Fibroblast of skin of right quadriceps (primary cell): ENCODE data around the gene FXYD4.

Experiments used
- DNase-seq: peaks from one replicate; pipeline ENCODE4 v3.0.0-alpha.2; 2013

FXYD4 gene

DNA sequence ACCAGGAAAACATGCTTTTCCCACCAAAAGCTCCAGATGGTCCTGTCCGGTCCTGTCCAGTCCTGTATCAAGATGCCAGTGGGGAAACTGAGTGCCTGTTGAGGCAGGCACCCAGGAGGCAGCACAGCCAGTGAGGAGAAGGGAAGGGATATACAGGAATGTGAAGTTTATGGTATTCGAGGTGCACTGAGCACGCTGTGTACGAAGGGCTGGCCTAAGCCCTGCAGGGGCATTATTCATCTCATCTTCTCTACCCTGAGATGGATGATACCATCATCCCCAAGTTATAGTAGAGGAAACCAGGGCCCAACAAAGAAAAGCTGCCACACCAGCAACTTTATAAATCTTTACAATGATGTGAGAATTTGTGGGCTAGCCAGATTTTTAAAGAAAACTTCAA lies 23.4 kb upstream of the FXYD4 start:
- DNase-seq, result no peak

DNA sequence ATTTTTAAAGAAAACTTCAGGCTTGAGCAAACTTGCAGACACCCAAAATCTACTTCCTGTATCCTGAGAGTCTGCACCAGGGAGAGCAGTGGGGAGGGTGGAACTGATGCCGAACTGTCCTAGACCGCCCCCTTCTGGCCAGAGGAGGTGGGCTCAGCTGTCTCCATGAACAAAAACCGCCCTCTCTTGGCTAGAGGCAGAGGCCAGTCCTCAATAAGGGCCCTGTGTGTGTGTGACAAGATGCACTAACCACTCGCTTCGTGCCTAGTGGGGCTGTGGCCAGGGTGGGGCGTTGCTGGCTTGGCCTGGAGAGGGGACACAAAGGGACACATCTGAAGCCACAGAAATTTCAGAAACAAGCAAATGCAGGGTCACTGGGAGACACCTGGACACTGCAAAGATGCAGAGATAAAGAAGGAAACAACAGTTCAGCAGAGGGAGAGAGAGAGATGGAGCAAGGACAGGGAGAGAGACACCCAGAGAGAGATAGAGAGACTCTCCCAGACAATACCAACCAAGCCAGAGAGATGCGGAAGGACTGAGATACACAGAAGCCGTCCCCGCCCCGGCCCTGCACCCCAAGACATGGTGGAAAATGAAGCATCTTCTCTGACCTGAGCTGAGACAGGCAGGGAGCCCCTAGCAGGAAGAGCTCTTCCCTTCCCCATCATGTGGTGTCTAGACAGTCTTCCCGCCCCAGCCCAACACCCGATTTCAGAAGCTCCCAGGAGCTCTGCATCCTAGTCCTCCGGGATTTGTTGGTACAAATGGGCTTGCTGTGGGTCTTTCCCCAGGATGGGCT lies 22.7 kb upstream of the FXYD4 start:
- peak; percentile 65 for DNase-seq

DNA sequence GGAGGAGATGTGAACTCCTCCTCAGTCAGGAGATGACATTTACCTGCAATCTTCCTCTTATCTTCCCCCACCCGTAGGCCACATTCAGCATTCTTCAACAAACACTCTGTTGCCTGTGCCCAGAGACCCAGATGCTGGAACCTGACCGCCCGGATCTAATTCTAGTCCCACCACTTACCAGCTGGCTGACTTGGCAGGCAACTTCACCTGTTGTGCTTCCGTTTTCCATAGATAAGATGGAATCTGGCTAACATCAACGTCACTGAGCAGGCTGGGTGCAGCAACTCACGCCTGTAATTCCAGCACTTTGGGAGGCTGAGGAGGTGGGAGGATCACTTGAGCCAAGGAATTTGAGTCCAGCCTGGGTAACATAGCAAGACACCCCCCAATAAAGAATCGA lies 21.3 kb upstream of the FXYD4 start:
- DNase-seq, result no peak

DNA sequence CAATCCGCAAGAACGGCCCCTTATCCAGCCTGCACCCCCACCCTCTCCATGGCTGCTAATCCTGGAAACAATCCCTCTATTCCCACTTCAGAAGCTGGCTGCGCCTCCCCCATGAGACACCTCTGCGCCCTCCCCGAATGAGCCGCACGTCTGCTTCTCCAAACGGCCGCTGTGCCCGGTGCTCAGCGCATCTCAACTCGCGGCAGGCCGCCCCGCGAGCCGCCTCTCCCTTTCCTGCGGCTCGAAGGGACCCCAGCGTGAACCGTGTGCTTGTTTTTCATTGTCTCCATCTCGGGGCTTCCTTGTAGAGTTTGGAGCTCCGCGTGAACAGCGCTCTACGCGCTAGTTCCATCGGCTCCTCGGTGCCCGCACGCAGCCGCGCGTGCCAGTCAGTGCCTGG lies 20.8 kb upstream of the FXYD4 start:
- no peak for DNase-seq

DNA sequence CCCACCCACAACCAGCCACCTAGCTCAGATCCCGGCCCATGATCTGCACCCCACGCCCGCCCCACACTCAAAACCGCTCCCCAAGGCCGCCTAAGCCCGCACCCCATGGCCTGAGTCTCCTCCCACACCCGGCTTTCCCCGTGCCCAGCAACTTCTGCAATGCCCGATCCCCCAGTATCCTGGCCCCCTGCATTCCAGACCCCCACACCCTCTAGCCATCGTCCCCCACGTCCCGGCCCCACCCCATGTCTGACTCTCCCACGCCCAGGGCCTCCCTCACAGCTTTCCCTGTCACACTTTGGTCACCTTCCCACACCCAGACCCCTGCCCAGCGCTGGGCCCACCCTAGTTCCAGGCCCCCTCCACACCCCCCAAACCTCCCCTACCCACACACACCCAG lies 20.1 kb upstream of the FXYD4 start:
- DNase-seq, result no peak

DNA sequence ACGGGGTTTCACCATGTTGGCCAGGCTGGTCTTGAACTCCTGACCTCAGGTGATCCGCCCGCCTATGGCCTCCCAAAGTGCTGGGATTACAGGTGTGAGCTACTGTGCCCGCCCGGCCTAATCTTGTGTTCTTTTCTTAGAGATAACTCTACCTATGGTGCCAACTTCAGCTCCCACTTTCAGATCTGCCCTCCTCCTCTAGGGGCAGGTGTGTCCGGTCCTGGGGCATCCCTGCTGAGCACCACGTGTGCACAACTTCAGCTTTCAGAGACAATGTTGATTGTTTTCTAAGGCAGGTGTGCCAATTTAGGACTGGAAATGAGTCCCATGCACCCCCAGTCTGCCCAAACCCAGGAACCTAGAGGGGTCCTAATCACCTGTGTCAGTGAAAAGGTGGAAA lies 18.5 kb upstream of the FXYD4 start:
- no peak for DNase-seq

DNA sequence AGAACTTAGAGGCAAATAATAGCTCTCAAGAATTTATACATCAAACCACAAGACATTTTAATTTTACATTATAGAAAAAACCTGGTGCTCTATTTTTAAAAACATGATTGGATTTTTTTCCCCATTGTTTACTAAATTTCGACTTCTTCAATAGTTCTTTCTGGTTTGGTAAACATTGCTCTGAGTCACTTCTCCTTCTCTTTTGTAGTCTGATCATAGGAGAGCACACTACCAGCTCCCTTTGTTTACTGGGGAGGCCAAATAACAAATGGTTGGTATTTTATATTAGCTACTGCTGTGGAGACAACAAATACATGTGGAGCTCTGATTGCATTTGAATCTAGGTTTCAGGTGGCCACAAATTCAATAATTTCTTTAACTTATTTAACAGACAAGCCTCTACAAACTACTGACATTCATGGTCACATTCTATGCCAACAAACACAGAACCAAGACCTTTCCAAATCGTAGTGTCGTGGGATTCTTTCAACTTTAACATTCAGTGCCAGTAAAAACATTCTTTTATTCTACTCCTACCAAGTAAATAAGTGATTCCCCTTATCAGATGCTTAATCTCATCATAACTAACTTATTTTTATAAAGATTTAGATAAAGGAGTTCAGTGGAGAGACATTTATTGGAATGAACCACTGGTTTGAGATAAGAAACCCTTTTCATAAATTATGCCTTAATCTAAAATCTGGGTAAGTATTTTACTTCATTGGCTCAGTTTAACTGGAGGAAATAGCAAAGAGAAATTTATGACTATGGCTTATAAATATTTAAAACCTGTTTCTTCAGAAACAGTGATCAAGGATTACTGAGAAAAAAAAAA lies 17.7 kb upstream of the FXYD4 start:
- no peak for DNase-seq

DNA sequence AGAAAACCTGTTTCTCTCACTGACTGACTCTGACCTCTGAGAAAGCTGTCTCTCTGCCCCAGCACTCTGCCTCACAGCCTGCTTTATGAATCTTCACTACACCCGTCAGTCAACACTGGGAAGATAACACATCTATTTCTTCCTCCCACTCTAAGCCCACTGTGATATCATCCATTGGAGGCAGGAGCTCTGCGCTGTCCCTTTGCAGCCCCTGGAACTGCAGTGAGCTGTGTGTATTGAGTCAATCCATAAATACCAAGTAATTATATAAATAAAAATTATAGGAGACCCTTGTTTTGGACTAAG lies 17.2 kb upstream of the FXYD4 start:
- DNase-seq, result no peak

DNA sequence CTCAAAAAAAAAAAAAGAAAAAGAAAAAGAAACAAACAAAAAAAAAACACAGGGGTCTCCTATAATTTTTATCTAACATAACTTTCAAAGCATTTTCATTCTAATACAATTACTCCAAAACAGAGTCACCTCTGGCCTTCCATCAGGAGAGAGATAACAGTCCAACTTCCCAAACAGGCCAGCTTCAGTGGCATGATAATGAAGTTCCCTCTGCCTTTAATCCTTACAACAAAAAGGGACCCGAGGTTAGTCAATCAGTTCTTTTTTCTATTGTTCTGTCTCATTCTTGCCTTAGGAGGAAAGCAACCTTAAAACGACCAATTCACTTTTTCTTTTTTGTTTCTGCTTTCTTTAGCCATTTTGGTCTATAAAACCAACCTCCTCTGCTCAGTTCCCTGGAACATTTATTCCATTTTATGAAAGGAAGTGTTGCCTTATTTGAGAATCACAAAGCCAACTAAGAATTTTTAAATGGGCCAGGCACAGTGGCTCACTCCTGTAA lies 16.5 kb upstream of the FXYD4 start:
- DNase-seq, result no peak

DNA sequence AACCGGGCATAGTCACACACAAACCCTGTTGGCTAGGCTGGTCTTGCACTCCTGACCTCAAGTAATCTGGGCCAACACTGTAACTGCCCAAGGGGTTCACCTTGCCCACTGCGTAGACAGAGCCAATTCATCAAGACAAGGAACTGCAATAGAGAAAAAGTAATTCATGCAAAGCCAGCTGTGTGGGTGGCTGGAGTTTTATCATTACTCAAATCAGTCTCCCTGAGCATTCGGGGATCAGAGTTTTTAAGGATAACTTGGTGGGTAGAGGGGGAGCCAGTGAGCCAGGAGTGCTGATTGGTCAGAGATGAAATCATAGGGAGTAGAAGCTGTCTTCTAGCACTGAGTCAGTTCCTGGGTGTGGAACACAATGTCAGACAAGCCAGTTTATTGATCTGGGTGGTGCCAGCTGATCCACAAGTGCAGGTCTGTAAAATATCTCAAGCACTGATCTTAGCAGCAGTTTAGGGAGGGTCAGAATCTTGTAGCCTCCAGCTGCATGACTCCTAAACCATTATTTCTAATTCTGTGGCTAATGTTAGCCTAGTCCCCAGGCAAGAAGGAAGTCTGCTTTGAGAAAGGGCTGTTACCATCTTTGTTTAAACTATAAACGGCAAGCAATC lies 15.6 kb upstream of the FXYD4 start:
- peak; percentile 9 for DNase-seq

DNA sequence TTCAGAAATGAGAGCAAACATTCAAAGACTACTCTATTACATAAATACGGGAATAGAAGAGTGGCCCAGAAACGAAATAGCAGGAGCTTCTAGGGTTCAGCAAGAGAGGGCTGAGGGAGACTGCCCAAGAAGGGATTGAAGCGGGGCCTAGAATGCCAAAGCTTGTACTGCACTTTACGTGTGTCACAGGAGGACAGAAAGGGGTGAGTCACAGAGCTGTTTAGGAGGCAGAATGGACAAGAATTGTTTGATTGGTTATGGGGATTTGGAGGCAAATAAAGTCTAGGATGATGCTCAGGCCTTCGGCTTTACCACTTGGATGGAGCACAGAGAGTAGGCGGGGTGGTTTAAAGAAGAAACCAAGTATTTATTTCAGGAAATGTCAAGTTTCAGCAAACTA lies 11.3 kb upstream of the FXYD4 start:
- DNase-seq, result no peak

DNA sequence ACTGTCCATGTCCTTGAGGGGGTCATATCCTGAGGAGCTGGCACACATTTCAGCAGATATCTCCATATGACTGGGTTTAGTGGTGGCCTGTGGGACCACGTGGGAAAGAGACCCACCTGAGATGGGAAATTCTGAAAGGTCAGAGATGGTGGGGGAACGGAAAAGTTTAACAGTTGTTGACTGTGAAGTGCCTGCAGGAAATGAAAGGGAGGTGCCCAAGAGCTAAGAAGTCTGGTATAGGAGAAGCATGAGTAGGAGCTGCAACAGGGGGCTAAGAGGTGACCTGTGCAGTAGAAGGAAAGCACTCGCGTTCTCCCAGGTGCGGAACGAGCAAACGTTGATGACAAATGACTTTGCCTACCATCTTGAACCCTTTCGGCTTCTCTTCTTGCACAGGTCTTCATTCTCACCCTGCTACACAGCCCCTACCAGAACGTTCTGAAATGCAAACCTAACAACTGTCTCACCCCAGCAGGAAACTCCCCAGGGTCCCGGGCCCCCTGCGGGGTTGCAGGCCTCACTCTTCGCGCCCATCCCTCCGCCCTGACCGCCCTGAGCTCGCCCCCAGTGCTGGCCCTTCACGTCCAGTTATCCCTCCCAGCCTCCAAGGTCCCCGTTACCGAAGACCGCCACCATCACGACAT lies 9.8 kb upstream of the FXYD4 start:
- no peak for DNase-seq

DNA sequence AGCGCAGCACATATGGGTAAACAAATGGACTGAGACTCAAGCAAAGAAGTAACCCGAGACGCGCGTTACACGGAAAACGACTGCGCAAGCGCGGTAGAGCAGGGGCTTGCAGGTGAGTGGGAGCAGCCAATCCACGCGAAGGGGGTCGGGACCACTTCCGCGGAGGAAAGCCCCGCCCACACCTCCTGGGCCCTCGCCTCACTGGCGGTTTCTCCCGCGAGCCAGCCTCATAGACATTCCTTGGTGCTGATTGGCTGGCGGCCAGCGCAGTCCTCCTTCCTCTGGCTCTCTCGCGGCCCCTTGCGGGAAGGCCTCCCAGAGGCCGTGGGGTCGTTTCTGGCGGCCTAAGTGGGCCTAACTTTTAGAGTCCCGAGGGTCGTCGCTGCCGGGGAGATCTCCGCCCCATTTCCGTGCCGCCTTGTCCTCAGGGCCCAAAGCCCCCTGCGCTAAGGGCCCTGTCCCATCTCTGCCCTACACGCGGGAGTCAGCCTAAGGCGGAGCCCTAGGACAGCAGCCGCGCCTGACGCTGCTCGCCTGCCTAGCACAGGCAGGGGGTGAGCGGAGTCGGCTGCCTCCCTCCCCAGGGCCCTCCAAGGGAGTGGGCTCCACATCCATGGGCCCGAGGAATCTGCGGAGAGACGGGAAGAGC lies 9.1 kb upstream of the FXYD4 start:
- peak; percentile 89 for DNase-seq

DNA sequence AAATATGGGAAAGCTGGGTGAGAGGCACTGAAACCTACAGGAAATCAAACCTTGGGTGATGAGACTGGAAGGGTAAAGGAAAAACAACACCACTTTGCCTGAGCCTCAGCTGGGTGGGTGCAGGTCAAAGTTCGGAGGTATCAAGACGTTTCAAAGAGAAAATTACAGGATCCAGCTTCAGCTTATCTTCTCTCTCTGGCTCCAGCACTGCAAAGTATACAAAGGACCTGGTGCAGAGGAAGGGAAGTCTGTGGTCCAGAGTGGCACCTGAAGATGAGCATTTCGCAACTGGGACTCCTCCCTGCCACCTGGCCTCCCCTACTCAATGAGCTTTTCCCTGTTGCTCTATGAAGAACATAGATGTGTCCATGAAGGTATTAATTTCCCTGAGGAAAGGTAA lies 6.4 kb upstream of the FXYD4 start:
- no peak for DNase-seq

DNA sequence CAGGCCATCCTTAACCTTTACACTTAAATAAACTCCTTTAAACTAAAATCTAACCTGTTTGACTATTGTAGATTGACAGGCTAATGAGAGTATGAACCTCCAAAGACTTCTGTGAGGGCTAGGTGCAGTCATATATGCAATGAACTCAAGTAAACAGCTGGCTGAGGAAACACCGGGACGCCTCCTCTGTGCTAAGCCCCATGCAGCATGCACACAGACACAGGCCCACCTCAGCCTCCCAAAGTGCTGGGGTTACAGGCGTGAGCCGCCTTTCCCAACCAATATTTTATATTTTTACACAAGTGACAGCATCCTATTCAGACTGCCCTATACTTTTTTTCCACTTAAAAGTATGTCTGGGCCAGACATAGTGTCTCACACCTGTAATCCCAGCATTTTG lies 1.5 kb upstream of the FXYD4 start:
- no peak for DNase-seq

DNA sequence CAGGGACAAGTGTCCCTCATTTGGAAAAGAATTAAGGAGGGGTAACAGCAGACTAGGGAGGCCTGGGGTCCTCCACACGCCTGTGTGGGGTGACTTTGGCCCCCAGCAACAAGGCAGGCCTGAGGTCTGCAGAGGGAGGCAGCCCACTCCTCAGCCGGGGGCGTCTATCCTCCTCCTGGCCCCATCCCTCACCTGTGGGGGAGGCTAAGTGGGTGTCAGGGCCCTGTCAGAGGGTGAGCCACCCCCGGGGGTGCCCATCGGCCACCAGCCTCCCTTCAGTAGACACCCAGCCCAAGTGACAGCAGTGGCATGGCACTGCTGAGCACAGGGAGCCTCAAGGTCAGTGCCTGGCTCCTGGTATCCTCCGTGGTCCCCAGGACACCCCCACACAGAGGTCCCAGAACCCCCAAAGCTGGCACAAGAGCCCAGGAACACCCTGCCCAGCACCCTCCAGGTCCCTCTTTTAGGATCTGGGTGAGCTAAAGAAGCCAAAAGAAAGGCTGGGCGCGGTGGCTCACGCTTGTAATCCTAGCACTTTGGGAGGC lies 693 bp upstream of the FXYD4 start:
- DNase-seq, result no peak

DNA sequence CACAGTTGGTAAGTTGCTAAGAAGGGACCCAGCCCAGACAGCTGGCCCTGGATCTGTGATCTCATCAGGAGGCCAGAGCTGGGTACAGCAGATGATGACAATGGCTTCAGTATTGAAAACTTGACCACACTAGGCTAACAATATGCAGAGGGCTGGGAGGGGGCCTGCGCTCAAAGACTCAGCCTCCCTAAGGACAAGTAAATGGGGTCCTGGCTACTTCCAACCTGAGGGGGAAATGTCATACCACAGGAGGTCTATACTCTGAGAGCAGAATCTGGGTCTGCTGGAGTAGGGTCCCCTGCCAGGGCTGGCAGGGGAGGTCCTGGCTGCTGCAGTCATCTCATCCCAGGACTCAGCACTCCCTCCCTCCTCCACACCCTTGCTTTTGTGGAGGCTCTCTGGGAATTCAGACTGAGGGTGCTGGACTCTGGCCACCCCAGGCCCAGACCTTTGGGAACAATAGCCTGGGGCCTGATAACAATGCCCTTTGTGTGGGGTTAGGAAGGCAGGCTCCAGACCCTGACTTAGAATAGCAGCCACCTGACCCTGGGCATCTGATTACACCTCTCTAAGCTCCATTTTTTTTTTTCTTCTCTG lies 1.4 kb downstream of the FXYD4 start:
- no peak for DNase-seq

DNA sequence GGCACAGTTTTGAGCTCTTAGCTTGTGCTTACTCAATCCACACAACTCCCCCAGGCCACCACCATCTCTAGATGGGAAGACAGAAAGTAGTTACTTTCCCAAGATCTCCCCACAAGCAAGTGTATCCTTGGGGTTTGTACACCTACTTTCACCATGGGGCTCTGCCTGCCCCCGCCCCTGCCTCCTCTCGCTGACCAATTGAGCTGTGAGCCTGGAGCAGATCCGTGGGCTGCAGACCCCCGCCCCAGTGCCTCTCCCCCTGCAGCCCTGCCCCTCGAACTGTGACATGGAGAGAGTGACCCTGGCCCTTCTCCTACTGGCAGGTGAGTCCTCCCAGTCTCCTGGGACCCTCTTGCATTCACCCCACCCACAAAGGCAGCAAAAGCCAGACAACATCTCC lies 2.0 kb downstream of the FXYD4 start:
- DNase-seq, result no peak

DNA sequence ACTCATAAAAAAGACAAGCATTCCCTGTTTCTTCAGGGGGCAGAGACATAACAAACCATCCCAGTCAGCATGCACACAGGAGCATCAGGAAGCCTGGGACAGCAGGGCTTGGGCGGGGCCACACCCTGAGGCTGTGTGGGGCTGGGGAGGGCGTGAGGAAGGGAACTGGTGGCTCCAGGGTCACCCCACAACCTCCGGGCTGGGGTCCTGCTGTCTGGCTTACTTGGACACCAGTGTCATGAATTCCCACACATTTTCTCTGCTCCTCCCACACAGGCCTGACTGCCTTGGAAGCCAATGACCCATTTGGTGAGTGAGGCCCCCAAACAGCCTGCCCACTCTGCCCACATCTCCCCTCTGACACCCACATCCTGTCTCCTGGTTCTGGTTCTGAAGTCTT lies 2.8 kb downstream of the FXYD4 start:
- DNase-seq, result no peak

DNA sequence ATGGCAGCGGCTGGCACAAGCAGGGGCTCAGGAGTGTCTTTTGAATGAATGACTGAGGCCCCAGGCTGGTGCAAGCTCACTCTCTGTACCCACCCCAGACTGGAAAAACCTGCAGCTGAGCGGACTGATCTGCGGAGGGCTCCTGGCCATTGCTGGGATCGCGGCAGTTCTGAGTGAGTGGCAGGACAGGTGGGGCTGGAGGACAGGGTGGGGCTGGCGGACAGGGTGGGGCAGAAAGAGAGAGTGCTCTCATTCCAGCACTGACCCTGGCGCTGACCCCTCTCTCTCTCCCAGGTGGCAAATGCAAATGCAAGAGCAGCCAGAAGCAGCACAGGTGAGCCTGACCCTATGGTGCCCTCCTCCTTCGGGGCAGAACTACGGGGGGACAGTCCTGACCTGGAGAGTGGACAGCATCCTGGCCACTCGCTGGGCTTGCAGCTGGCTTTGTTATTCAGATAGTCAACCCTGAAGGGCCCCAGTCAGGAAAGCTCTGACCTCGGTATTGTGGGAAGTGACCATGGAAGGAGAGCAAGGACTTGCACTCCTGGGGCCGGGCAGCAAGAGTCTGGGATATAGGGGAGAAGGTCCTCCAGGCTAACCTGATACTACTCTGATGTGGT lies 4.1 kb downstream of the FXYD4 start:
- DNase-seq, result no peak

DNA sequence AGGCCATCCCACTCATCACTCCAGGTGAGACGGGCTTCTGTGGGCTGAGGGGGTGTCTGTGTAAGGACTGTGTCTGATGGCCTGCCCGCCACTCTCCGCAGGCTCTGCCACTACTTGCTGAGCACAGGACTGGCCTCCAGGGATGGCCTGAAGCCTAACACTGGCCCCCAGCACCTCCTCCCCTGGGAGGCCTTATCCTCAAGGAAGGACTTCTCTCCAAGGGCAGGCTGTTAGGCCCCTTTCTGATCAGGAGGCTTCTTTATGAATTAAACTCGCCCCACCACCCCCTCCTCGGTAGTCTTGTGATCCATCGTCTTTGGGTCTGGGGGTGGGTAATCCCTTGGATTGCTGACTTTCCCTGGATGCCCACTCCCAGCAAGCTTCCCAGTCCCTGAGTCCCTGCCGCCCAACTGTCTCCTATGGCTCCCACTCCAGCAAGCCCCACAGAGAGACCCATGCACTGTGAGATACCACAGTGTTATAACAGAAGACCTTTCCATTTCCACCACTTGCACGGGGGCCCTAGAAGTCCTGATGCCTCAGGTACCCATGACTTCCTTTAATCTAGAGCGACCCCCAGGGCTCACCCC lies 4.7 kb downstream of the FXYD4 start:
- DNase-seq, result no peak
